RWPE1 (cell line): ENCODE measurements around the gene MCOLN2.

Experiments
- CTCF ChIA-PET: fragments of 350-600 bp; sonication (Branson Sonifier 250); formaldehyde crosslinking; extraction: SDS; loops from one replicate; lab custom pipeline; 2021; lab: Yijun Ruan, JAX
- POLR2A ChIA-PET: fragments of 400-600 bp; formaldehyde crosslinking; extraction: SDS; loops from one replicate; lab custom pipeline; 2020; ENCODE audit warnings: antibody characterized with exemption; ENCODE audit not compliant: low non-redundant PET; lab: Yijun Ruan, JAX
- DNase-seq: peaks from one replicate; pipeline ENCODE4 v3.0.0; 2012; ENCODE audit warnings: low spot score
- H3K27ac ChIP-seq: fragments of 450-650 bp; 2 replicates; pipeline ENCODE4 v1.5.1; 2017
- CTCF ChIP-seq: fragments of 450-650 bp; conservative IDR thresholded peaks from 2 replicates; pipeline ENCODE4 v1.5.1; 2017; ENCODE audit warnings: low read depth, mild to moderate bottlenecking

Gene MCOLN2

GRCh38 chr1:85001742-85002141, 4.8 kb upstream of the MCOLN2 start:
- POLR2A ChIA-PET, result no interaction called here
- CTCF ChIA-PET, result interaction anchor here (0.7 to 1.0 kb wide), 2 partner anchors 108 to 127 kb away, joined by 3 to 4 read pairs; no protein-coding TSS in a partner anchor
- no peak for DNase-seq
- no peak for TF ChIP-seq CTCF
- no peak overlapping the region for H3K27ac ChIP-seq

GRCh38 chr1:84998642-84999280, 1.8 kb upstream of the MCOLN2 start:
- no peak for DNase-seq
- TF ChIP-seq CTCF, result no peak
- no peak overlapping the region for H3K27ac ChIP-seq
- CTCF ChIA-PET, result no interaction called here
- POLR2A ChIA-PET, result no interaction called here

DNA sequence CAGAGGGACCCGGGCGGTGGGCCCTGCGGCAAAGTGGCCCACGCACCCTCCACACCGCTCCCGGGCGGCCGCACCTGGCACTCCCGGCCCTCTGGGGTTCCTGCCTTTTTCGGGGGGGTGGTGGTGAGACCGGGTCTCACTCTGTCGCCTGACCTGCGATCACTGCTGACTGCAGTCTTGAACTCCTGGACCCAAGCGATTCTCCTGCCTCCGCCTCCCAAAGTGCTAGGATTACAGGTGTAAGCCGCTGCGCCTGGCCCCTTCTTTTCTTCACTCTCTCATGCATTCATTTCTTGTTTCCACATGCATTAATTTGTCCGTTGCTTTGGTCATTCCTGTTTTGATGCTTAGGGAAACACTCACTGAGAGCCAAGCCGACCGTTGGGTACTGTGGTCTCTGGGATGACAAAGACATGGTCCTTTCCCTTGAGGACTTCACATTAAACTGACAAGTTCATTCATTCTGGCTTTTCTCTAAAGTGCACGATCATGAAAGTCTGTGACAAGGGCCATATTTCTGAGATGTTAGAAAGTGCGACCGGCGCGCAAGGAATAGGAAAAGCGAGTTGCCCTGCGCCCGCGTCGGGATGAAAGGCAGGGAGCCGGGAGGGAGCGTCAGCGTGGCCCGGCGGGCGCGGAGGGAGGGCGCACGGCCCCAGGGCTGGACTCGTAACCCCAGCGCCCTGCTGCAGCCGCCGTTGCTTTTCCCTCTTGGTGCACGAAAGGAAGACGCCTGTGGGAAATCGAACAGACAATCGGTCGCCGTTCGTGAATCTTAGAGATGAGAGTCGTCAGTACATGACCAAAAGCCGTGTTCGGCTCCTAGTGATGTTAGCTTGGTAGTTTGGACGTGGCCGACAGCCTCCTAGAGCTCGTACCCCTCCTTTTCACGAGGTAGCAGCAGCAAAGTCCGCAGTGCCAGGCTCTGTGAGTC, 1.0 kb upstream of the MCOLN2 start:
- peak; percentile 9 for DNase-seq
- ChIA-PET CTCF (no interaction called here), POLR2A (no interaction called here)
- TF ChIP-seq CTCF, result no peak
- no peak overlapping the region for H3K27ac ChIP-seq

DNA sequence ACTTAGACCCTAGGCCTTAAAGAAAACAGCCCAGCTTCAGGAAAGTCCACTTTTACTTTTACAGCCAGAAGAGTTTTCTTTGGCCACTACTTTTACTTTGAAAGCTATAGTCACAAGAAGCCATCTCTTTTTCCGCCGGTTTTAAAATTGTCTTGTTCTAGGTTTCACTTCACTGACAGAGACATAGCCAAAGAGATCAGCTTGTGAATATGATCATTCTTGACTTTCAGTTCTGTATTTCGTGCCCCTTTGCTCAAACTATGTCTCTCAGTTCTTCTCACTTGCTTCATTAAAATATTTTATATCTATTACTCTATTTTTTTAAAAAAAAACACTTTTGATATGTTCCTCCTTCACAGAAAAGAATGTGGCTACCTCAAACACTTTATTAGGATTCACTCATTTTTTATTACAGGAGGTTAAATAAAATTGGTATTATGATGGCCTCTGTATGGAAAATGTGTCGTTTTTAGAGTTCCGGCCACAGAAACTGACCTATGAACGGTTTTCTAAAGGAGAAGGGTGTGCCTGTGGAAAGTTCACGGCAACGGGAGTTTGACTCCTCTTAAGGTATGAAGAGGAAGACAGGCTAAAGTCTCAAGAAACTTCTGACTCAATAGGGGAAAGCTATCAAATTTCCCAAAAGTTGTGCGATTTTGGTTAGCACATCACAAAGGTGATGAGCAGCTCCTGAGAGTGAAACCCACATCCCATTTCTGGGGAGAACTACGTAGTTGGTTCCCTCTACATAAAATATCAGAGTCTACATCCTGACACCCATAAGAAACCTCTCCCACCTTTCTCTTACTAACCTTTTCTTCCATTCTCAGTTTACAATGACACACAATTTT, 1.2 kb downstream of the MCOLN2 start:
- H3K27ac ChIP-seq, result no peak overlapping the region
- POLR2A ChIA-PET, result no interaction called here
- CTCF ChIA-PET, result no interaction called here
- no peak for TF ChIP-seq CTCF
- DNase-seq, result no peak

DNA sequence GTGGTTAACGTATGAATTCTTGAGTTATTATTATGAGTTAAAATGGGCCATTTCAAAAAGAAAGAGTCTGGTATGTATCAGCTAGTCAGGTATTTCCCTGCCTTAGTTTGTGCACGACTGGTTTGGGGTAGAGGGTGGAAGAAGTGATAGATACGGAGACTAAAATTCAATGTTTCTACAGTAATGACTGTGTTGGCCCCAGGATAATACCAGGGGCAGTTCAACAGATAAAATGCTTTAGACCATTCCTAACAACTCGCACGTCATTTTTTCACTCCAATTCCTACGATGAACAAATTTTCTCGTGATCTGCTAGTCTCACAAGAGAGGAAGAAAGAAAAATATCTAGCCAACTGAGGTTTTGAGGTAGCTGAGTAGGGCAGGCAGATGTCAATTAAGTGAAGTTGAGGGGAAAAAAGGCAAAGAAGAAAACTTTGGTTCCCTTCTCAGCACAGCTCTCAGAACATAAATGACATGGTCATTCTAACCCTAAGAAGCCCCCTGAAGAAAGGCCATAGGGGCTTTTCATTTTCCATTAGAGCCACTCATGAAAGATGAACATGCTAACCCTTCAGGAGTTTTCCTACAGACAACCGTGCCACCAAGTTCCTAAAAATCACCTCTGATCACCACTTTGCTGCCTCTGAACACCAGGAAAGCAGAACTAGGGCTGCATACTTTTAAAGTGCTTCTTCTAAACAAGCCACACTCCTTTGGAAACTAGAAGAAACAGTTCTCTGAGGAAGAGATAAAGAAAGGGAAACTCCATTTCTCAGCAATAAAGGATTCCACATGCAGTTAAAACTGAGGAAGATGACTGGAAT, 5.6 kb downstream of the MCOLN2 start:
- POLR2A ChIA-PET, result no interaction called here

More for the DNA sequence above, 5.6 kb downstream of the MCOLN2 start:
- CTCF ChIA-PET, result interaction anchor here (1.1 to 1.3 kb wide), 2 partner anchors 46 to 249 kb away, joined by 5 to 6 read pairs; no protein-coding TSS in a partner anchor
- no peak for TF ChIP-seq CTCF
- DNase-seq, result no peak
- no peak overlapping the region for H3K27ac ChIP-seq
